Naive B cell (primary cell): ENCODE results near the gene MVB12A. TPM values are rescaled to one million over a fixed set of nuclear protein-coding genes. Genes with fewer than 3 reads are reported as not detected.

ENCODE experiments used
- polyA plus RNA-seq, 6 donors: library from polyadenylated mRNA; unstranded; fragments of 300-500 nt; fragmentation: Illumina TruSeq; gene quantifications; one replicate each; pipeline ENCODE4 v1.2.3, GENCODE V29; 2021; ENCODE audit warnings: low read depth in 6 of 6

Gene MVB12A
- polyA plus RNA-seq, 6 donors from 2014 or later, result 14.3 to 44.0 (median 25.0) TPM

Other genes starting within 250 kb of the MVB12A start
- gene USE1, start 204.7 kb upstream of the MVB12A start, polyA plus RNA-seq, result 10 to 100 TPM; 46.2 to 70.0 (median 58.7) TPM
- gene OCEL1, start 193.8 kb upstream of the MVB12A start, polyA plus RNA-seq, result 10 to 100 TPM; 32.8 to 82.8 (median 39.3) TPM
- 1 to 10 TPM in 3 of 6 donors, under 1 TPM in 2, not detected in 1; 0.33 to 1.6 (median 1.0) TPM for gene NR2F6, start 174.1 kb upstream of the MVB12A start, polyA plus RNA-seq
- gene USHBP1, start 155.3 kb upstream of the MVB12A start, polyA plus RNA-seq, result not detected
- 100 to 1,000 TPM; 102 to 183 (median 108) TPM for gene BABAM1, start 152.6 kb upstream of the MVB12A start, polyA plus RNA-seq
- 1 to 10 TPM in 5 of 6 donors, not detected in 1; 1.6 to 3.1 (median 1.9) TPM for gene ANKLE1, start 138.1 kb upstream of the MVB12A start, polyA plus RNA-seq
- gene ABHD8, start 116.6 kb upstream of the MVB12A start, polyA plus RNA-seq, result 1 to 10 TPM; 6.4 to 8.6 (median 7.4) TPM
- 100 to 1,000 TPM; 121 to 189 (median 160) TPM for gene MRPL34, start 114.2 kb upstream of the MVB12A start, polyA plus RNA-seq
- gene DDA1, start 110.5 kb upstream of the MVB12A start, polyA plus RNA-seq, result 10 to 100 TPM; 16.2 to 25.0 (median 22.6) TPM
- gene ANO8, start 85.2 kb upstream of the MVB12A start, polyA plus RNA-seq, result not detected
- gene GTPBP3, start 82.5 kb upstream of the MVB12A start, polyA plus RNA-seq, result 1 to 10 TPM; 5.6 to 9.7 (median 6.8) TPM
- gene PLVAP, start 42.7 kb upstream of the MVB12A start, polyA plus RNA-seq, result not detected
- not detected for gene CCDC194, start 25.9 kb upstream of the MVB12A start, polyA plus RNA-seq
- 100 to 1,000 TPM; 131 to 189 (median 163) TPM for gene BST2, start 14.4 kb upstream of the MVB12A start, polyA plus RNA-seq
- gene TMEM221, start 28.6 kb downstream of the MVB12A start, polyA plus RNA-seq, result under 1 TPM in 1 of 6 donors, not detected in 5; 0.52 TPM
- gene NXNL1, start 40.9 kb downstream of the MVB12A start, polyA plus RNA-seq, result not detected
- gene SLC27A1, start 50.5 kb downstream of the MVB12A start, polyA plus RNA-seq, result 1 to 10 TPM in 5 of 6 donors, not detected in 1; 1.3 to 3.1 (median 2.3) TPM
- 10 to 100 TPM; 32.3 to 79.7 (median 73.0) TPM for gene PGLS, start 91.6 kb downstream of the MVB12A start, polyA plus RNA-seq
- 10 to 100 TPM in 5 of 6 donors, 1 to 10 TPM in 1; 5.2 to 21.8 (median 15.2) TPM for gene COLGALT1, start 135.6 kb downstream of the MVB12A start, polyA plus RNA-seq